HepG2 (cell line): Measurements from ENCODE around the gene JOSD1. TPM values are rescaled to one million over a fixed set of nuclear protein-coding genes. Genes with fewer than 3 reads are reported as not detected.

Experiments used
- BORCS8-MEF2B ChIP-seq: sonication (generic); formaldehyde crosslinking; IDR thresholded peaks from 2 replicates; pipeline ENCODE4 v1.8.0; 2022; ENCODE audit warnings: mild to moderate bottlenecking, missing genetic modification reagents
- HIC2 ChIP-seq: sonication (generic); formaldehyde crosslinking; IDR thresholded peaks from 2 replicates; pipeline ENCODE4 v1.9.0; 2022; ENCODE audit warnings: low read depth, missing genetic modification reagents
- KLF11 ChIP-seq: IDR thresholded peaks from 2 replicates; pipeline ENCODE4 v1.6.1; 2016; ENCODE audit warnings: missing compliant biosample characterization
- NR2F6 ChIP-seq, 2 experiments: IDR thresholded peaks; 2 replicates each; pipeline ENCODE4 v1.6.1; 2016; ENCODE audit warnings: antibody characterized with exemption in 1 of 2, mild to moderate bottlenecking in 1 of 2
- PHF8 ChIP-seq: sonication (generic); formaldehyde crosslinking; IDR thresholded peaks from 2 replicates; pipeline ENCODE4 v1.5.0; 2020; ENCODE audit warnings: missing genetic modification reagents
- POLR2AphosphoS2 ChIP-seq: IDR thresholded peaks from 2 replicates; pipeline ENCODE4 v1.6.1; 2011; ENCODE audit warnings: low read depth, low read length, improper control_type of control experiment
- SCMH1 ChIP-seq: sonication (generic); formaldehyde crosslinking; IDR thresholded peaks from 2 replicates; pipeline ENCODE4 v1.9.0; 2021; ENCODE audit warnings: missing genetic modification reagents, mild to moderate bottlenecking, borderline replicate concordance
- SP4 ChIP-seq: sonication (generic); formaldehyde crosslinking; IDR thresholded peaks from 2 replicates; pipeline ENCODE4 v1.8.1; 2023; ENCODE audit warnings: mild to moderate bottlenecking, missing genetic modification reagents
- TERF1 ChIP-seq: sonication (generic); formaldehyde crosslinking; IDR thresholded peaks from 2 replicates; pipeline ENCODE4 v1.8.0; 2022; ENCODE audit warnings: mild to moderate bottlenecking, missing genetic modification reagents, moderate library complexity
- YY1 ChIP-seq: IDR thresholded peaks from 2 replicates; pipeline ENCODE4 v1.6.1; 2011; ENCODE audit warnings: low read length, low read depth, moderate library complexity, mild to moderate bottlenecking; ENCODE audit not compliant: insufficient read depth, insufficient replicate concordance
- ZBTB42 ChIP-seq: sonication (generic); formaldehyde crosslinking; IDR thresholded peaks from 2 replicates; pipeline ENCODE4 v1.5.0; 2020; ENCODE audit warnings: mild to moderate bottlenecking, missing genetic modification reagents
- ZFP90 ChIP-seq: sonication (generic); formaldehyde crosslinking; IDR thresholded peaks from 2 replicates; pipeline ENCODE4 v1.8.0; 2022; ENCODE audit warnings: missing genetic modification reagents, mild to moderate bottlenecking, inconsistent platforms, borderline replicate concordance
- ZKSCAN5 ChIP-seq: sonication (generic); formaldehyde crosslinking; IDR thresholded peaks from 2 replicates; pipeline ENCODE4 v1.5.1; 2020; ENCODE audit warnings: mild to moderate bottlenecking, missing genetic modification reagents
- ZNF350 ChIP-seq: sonication (generic); formaldehyde crosslinking; IDR thresholded peaks from 2 replicates; pipeline ENCODE4 v1.4.0; 2020; ENCODE audit warnings: mild to moderate bottlenecking, low read depth, missing genetic modification reagents, borderline replicate concordance
- ZNF383 ChIP-seq: sonication (generic); formaldehyde crosslinking; IDR thresholded peaks from 2 replicates; pipeline ENCODE4 v1.4.0; 2020; ENCODE audit warnings: missing genetic modification reagents, mild to moderate bottlenecking, borderline replicate concordance
- ZNF562 ChIP-seq: sonication (generic); formaldehyde crosslinking; IDR thresholded peaks from 2 replicates; pipeline ENCODE4 v1.8.0; 2022; ENCODE audit warnings: missing genetic modification reagents, borderline replicate concordance
- ZNF614 ChIP-seq: IDR thresholded peaks from 2 replicates; pipeline ENCODE4 v1.6.1; 2018; ENCODE audit warnings: missing biosample characterization, missing genetic modification reagents, inconsistent platforms, borderline replicate concordance
- ZNF737 ChIP-seq: sonication (generic); formaldehyde crosslinking; IDR thresholded peaks from 2 replicates; pipeline ENCODE4 v1.5.0; 2020; ENCODE audit warnings: missing genetic modification reagents, mild to moderate bottlenecking, borderline replicate concordance
- polyA plus RNA-seq, 8 experiments: library from polyadenylated mRNA; depleted of rRNA in 3 of 8; stranded (reverse) in 7 of 8; unstranded in 1 of 8; fragments of >200 nt; fragmentation: Illumina TruSeq in 4 of 8; extraction: Trizol in 4 of 8; gene quantifications; 2 replicates each; pipeline versions ENCODE4 v1.2.1 to v1.2.3, GENCODE V29; 2011 to 2016; ENCODE audit warnings: low read depth in 4 of 8, missing spikeins in 1 of 8, mixed read lengths in 1 of 8; ENCODE audit not compliant: insufficient read depth in 1 of 8
- total RNA-seq, 5 experiments: library from RNA; depleted of rRNA; stranded (reverse); fragments of >200 nt; fragmentation: Illumina TruSeq; extraction: Trizol; gene quantifications; 2 replicates each; pipeline ENCODE4 v1.2.3, GENCODE V29; 2016; ENCODE audit warnings: low read depth in 1 of 5
- TF ChIP-seq, protein P1 (sequence below): sonication (generic); formaldehyde crosslinking; IDR thresholded peaks from 2 replicates; pipeline ENCODE4 v1.8.0; 2022; ENCODE audit warnings: mild to moderate bottlenecking, missing genetic modification reagents
- TF ChIP-seq, protein P2 (sequence below): sonication (generic); formaldehyde crosslinking; IDR thresholded peaks from 2 replicates; pipeline ENCODE4 v1.4.0; 2020; ENCODE audit warnings: mild to moderate bottlenecking, missing genetic modification reagents
- TF ChIP-seq, protein P3 (sequence below), 2 experiments: IDR thresholded peaks; 2 replicates each; pipeline ENCODE4 v1.6.1; 2011 to 2012; ENCODE audit warnings: low read length in 2 of 2, borderline replicate concordance in 1 of 2, low read depth in 1 of 2, mild to moderate bottlenecking in 1 of 2, moderate library complexity in 1 of 2

Gene JOSD1
- total and polyA plus RNA-seq, 2 of the 13 experiments (the other 11 are each of a cell fraction or from before 2014, with no cell fraction given) = 31.7 to 38.4 TPM

DNA sequence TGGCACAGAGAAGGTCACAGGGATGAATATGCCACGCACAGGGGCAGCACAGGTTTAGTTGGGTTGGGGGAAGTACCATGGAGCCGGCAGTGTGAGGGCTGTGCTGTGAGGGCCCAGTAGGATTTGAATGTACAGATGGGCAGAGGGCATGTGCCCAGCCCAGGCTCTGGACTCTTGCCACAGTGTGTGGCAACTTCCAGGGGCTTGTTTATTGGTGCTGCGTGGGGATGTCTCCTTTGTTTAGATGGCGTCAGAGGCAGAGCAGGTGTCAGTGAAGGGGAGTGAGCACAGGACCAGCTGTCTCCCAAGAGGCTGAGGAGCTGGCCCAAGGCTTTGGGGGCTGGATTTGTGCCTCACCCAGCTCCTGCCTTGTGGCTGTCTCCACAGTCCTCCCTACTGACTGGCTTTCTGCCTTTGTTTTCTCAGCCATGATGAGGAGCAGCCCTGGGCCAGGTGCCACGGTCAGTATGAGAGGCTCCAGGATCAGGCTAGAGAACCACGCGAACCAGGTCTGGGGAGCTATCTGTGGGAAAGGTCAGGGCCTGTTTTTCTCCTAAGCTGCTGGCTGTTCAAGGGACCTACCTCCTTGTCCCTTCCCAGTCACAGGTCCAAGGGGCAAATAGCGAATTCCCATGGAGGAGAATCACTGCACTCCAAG lies 33.1 kb upstream of the JOSD1 start (continued):
- TF ChIP-seq, protein P1, sequence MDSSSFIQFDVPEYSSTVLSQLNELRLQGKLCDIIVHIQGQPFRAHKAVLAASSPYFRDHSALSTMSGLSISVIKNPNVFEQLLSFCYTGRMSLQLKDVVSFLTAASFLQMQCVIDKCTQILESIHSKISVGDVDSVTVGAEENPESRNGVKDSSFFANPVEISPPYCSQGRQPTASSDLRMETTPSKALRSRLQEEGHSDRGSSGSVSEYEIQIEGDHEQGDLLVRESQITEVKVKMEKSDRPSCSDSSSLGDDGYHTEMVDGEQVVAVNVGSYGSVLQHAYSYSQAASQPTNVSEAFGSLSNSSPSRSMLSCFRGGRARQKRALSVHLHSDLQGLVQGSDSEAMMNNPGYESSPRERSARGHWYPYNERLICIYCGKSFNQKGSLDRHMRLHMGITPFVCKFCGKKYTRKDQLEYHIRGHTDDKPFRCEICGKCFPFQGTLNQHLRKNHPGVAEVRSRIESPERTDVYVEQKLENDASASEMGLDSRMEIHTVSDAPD (CRISPR knock-in tag) = no peak
- no peak for TF ChIP-seq ZBTB42 (CRISPR knock-in tag)
- no peak for TF ChIP-seq ZKSCAN5 (CRISPR knock-in tag)
- no peak for TF ChIP-seq ZFP90 (CRISPR knock-in tag)
- 0 out of 2 replicates have a peak, but pooled peaks have one; percentile 29 for TF ChIP-seq POLR2AphosphoS2
- no peak for TF ChIP-seq ZNF562
- no peak for TF ChIP-seq ZNF383 (CRISPR knock-in tag)
- no peak for TF ChIP-seq YY1
- no peak for TF ChIP-seq TERF1 (CRISPR knock-in tag)
- 0 out of 2 replicates have a peak, but pooled peaks have one; percentile 45 for TF ChIP-seq ZNF350 (CRISPR knock-in tag)
- no peak for TF ChIP-seq NR2F6 (IDR thresholded peaks at IDR 0.05)
- no peak for TF ChIP-seq NR2F6 (CRISPR knock-in tag; IDR thresholded peaks at IDR 0.05)
- TF ChIP-seq BORCS8-MEF2B (CRISPR knock-in tag) = no peak
- no peak for TF ChIP-seq KLF11 (CRISPR knock-in tag)
- no peak for TF ChIP-seq SP4 (CRISPR knock-in tag)
- no peak for TF ChIP-seq ZNF737 (CRISPR knock-in tag)
- no peak for TF ChIP-seq SCMH1 (CRISPR knock-in tag)
- TF ChIP-seq, protein P2, sequence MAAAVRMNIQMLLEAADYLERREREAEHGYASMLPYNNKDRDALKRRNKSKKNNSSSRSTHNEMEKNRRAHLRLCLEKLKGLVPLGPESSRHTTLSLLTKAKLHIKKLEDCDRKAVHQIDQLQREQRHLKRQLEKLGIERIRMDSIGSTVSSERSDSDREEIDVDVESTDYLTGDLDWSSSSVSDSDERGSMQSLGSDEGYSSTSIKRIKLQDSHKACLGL (CRISPR knock-in tag) = no peak
- TF ChIP-seq PHF8 (CRISPR knock-in tag) = no peak
- TF ChIP-seq ZNF614 (CRISPR knock-in tag) = no peak
- TF ChIP-seq HIC2 (CRISPR knock-in tag) = no peak
- TF ChIP-seq, protein P3, sequence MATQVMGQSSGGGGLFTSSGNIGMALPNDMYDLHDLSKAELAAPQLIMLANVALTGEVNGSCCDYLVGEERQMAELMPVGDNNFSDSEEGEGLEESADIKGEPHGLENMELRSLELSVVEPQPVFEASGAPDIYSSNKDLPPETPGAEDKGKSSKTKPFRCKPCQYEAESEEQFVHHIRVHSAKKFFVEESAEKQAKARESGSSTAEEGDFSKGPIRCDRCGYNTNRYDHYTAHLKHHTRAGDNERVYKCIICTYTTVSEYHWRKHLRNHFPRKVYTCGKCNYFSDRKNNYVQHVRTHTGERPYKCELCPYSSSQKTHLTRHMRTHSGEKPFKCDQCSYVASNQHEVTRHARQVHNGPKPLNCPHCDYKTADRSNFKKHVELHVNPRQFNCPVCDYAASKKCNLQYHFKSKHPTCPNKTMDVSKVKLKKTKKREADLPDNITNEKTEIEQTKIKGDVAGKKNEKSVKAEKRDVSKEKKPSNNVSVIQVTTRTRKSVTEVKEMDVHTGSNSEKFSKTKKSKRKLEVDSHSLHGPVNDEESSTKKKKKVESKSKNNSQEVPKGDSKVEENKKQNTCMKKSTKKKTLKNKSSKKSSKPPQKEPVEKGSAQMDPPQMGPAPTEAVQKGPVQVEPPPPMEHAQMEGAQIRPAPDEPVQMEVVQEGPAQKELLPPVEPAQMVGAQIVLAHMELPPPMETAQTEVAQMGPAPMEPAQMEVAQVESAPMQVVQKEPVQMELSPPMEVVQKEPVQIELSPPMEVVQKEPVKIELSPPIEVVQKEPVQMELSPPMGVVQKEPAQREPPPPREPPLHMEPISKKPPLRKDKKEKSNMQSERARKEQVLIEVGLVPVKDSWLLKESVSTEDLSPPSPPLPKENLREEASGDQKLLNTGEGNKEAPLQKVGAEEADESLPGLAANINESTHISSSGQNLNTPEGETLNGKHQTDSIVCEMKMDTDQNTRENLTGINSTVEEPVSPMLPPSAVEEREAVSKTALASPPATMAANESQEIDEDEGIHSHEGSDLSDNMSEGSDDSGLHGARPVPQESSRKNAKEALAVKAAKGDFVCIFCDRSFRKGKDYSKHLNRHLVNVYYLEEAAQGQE (IDR thresholded peaks at IDR 0.05; ENCODE audit: borderline replicate concordance in 1 of 2, low read depth in 1 of 2, low read length in 2 of 2) = no peak
